Effector CD8-positive, alpha-beta T cell (primary cell): ENCODE measurements around the gene PCDHGA11.
"Not testable (repeated sequence)": the region's sequence is repeated elsewhere in the genome, so short reads cannot be mapped to it uniquely, and the experiment has no call there.

Source experiments
- DNase-seq: peaks from one replicate; lab custom pipeline; 2025; lab: John Stamatoyannopoulos, UW
- total RNA-seq, 4 experiments: gene quantifications; one replicate each; lab custom pipeline; 2026; lab: John Stamatoyannopoulos, UW

PCDHGA11 gene
- 0 to 0.68 (median 0.13) reads per million in 4 experiments for total RNA-seq

DNA sequence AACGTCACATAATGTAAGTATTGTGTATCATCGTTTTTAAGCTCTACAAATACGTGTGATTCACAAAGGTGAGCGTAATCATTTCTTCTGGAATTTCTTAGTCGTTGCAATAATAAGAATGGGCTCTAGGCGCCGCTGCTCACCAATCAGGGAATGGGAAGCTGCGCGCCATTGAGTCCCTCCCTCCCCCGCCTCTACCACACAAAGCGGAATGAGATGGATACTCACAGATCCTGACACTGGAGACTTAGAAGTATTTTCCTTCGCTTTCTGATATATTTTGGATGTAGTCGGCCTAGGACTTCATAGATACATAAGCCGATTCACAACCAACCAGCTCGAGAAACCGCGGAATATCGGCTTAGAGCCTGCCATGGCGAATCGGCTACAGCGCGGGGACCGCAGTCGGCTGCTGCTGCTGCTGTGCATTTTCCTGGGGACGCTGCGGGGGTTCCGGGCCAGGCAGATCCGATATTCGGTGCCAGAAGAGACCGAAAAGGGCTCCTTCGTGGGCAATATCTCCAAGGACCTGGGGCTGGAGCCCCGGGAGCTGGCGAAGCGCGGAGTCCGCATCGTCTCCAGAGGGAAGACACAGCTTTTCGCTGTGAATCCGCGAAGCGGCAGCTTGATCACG is at the start of gene PCDHGA11:
Gene PCDHGA11 (plus strand): TSS at position 197 of the 634 bp plus-strand sequence. CDS start 177 bp downstream, at position 374.
- no peak for DNase-seq

DNA sequence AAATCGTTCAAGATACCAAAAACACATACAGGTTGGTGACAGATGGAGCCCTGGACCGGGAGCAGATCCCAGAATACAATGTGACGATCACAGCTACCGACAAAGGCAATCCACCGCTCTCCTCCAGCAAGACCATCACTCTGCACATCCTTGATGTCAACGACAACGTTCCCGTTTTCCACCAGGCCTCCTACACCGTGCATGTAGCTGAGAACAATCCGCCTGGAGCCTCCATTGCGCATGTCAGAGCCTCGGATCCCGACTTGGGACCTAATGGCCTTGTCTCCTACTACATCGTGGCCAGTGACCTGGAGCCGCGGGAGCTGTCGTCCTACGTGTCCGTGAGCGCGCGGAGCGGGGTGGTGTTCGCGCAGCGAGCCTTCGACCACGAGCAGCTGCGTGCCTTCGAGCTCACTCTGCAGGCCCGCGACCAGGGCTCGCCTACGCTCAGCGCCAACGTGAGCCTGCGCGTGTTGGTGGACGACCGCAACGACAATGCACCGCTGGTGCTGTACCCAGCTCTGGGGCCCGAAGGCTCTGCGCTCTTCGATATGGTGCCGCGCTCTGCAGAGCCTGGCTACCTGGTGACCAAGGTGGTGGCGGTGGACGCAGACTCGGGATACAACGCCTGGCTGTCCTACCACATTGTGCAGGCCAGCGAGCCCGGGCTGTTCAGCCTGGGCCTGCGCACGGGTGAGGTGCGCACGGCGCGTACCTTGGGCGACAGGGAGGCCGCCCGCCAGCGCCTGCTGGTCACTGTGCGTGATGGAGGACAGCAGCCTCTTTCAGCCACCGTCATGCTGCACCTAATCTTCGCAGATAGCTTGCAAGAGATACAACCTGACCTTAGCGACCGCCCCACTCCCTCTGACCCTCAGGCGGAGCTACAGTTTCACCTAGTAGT is 49.0 kb upstream of the PCDHGA11 start:
- DNase-seq: no peak

GRCh38 chr5:141373673-141374317 is 47.1 kb upstream of the PCDHGA11 start, which contains the start of gene PCDHGA6:
PCDHGA6 (plus strand) TSS chr5:141373891; CDS start chr5:141374084, 193 bp downstream.
- no peak for DNase-seq

GRCh38 chr5:141374627-141375026 is 46.2 kb upstream of the PCDHGA11 start:
- DNase-seq: no peak

- not testable (repeated sequence) for DNase-seq
These were observed 45.3 kb upstream of the PCDHGA11 start for GRCh38 chr5:141375444-141376155.

GRCh38 chr5:141382469-141383294 is 38.2 kb upstream of the PCDHGA11 start, which contains the start of gene PCDHGA7:
PCDHGA7 (plus strand) TSS chr5:141382742; CDS start chr5:141382900, 158 bp downstream.
- DNase-seq: no peak

DNA sequence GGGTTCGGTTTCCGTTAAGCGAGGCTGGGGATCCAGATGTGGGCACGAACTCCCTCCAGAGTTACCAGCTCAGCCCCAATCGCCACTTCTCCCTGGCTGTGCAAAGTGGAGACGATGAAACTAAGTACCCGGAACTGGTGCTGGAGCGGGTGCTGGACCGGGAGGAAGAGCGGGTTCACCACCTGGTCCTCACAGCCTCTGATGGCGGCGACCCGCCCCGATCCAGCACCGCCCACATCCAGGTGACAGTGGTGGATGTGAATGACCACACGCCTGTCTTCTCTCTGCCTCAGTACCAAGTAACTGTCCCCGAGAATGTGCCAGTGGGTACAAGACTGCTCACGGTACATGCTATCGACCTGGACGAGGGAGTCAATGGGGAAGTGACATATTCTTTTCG is 37.5 kb upstream of the PCDHGA11 start:
- DNase-seq: no peak

DNA sequence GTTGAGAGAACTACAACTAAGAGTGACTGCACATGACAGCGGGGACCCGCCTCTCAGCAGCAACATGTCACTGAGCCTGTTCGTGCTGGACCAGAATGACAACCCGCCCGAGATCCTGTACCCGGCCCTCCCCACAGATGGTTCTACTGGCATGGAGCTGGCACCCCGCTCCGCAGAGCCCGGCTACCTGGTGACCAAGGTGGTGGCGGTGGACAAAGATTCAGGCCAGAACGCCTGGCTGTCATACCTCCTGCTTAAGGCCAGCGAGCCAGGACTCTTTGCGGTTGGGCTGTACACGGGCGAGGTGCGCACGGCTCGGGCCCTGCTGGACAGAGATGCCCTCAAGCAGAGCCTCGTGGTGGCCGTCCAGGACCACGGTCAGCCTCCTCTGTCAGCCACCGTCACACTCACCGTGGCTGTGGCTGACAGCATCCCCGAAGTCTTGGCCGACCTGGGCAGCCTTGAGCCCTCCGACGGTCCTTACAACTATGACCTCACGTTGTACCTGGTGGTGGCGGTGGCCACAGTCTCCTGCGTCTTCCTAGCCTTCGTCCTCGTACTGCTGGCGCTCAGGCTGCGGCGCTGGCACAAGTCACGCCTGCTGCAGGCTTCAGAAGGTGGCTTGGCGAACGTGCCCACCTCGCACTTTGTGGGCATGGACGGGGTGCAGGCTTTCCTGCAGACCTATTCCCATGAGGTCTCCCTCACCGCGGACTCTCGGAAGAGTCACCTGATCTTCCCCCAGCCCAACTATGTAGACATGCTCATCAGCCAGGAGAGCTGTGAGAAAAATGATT is 36.2 kb upstream of the PCDHGA11 start:
- DNase-seq: no peak

GRCh38 chr5:141387557-141388311 is 33.1 kb upstream of the PCDHGA11 start, which contains the start of gene PCDHGB4:
PCDHGB4 (plus strand) TSS chr5:141387698; CDS start chr5:141387885, 187 bp downstream.
- not testable (repeated sequence) for DNase-seq

DNA sequence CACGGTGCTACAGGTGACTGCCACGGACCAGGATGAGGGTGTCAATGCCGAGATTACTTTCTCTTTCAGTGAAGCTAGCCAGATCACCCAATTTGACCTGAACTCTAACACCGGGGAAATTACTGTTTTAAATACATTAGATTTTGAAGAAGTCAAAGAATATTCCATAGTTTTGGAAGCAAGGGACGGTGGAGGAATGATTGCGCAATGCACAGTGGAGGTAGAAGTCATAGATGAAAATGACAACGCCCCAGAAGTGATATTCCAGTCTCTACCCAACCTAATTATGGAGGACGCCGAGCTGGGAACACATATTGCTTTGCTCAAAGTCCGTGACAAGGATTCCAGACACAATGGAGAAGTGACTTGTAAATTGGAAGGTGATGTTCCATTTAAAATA is 32.2 kb upstream of the PCDHGA11 start:
- DNase-seq: no peak

- DNase-seq: no peak
These were observed 31.5 kb upstream of the PCDHGA11 start for GRCh38 chr5:141389153-141390042.

GRCh38 chr5:141392429-141393198 is 28.2 kb upstream of the PCDHGA11 start, which contains the start of gene PCDHGA8:
PCDHGA8 (plus strand) TSS chr5:141392633; CDS start chr5:141392814, 181 bp downstream.
- no peak for DNase-seq

- no peak for DNase-seq
These were observed 27.6 kb upstream of the PCDHGA11 start for GRCh38 chr5:141393267-141393666.

GRCh38 chr5:141394401-141395187 is 26.3 kb upstream of the PCDHGA11 start:
- DNase-seq: not testable (repeated sequence)

- not testable (repeated sequence) for DNase-seq
These were observed 22.9 kb upstream of the PCDHGA11 start, which contains the start of gene PCDHGB5 for GRCh38 chr5:141397756-141398551. PCDHGB5 (plus strand) TSS chr5:141397947; CDS start chr5:141398128, 181 bp downstream.
